Tibial nerve (tissue), 4 donors: Measurements from ENCODE around the gene SLC17A7.

Source experiments
- EP300 ChIP-seq, 2 donors: sonication (generic); formaldehyde crosslinking; IDR thresholded peaks; one replicate each; pipeline ENCODE4 v1.6.1; 2017; ENCODE audit warnings: antibody characterized with exemption in 2 of 2, mild to moderate bottlenecking in 1 of 2
- POLR2A ChIP-seq, 2 donors: fragments of 450-650 bp; IDR thresholded peaks; one replicate each; pipeline ENCODE4 v1.6.1; 2017; ENCODE audit warnings: antibody characterized with exemption in 2 of 2, mild to moderate bottlenecking in 2 of 2, moderate library complexity in 2 of 2
- TF ChIP-seq, protein P1 (sequence below), 5 experiments: fragments of 200-600 bp in 3 of 5; fragments of 450-650 bp in 2 of 5; sonication (generic) in 3 of 5; IDR thresholded peaks; one replicate each; pipeline ENCODE4 v1.5.1; 2016 to 2019; ENCODE audit warnings: antibody characterized with exemption in 5 of 5, mild to moderate bottlenecking in 3 of 5, moderate library complexity in 2 of 5

DNA sequence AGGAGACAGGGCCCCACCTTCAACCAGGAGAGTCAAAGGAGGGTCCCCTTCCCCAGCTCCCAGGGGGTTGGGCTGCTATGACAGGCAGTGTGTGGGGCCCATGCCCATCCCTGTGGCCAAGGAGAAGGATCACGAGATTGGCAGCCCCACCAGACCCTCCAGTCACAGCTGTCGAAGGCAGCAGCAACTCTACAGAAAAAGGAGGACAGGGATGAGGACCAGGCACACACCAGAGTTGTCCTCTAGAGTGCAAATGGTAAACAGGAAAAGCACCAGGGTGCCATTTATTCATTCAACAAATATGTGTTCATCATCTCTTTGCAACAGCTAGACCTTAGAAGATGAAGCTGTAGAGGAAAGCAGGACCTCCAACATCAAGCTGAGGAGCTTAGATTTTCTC lies 22.2 kb downstream of the SLC17A7 start:
- TF ChIP-seq, protein P1, sequence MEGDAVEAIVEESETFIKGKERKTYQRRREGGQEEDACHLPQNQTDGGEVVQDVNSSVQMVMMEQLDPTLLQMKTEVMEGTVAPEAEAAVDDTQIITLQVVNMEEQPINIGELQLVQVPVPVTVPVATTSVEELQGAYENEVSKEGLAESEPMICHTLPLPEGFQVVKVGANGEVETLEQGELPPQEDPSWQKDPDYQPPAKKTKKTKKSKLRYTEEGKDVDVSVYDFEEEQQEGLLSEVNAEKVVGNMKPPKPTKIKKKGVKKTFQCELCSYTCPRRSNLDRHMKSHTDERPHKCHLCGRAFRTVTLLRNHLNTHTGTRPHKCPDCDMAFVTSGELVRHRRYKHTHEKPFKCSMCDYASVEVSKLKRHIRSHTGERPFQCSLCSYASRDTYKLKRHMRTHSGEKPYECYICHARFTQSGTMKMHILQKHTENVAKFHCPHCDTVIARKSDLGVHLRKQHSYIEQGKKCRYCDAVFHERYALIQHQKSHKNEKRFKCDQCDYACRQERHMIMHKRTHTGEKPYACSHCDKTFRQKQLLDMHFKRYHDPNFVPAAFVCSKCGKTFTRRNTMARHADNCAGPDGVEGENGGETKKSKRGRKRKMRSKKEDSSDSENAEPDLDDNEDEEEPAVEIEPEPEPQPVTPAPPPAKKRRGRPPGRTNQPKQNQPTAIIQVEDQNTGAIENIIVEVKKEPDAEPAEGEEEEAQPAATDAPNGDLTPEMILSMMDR (IDR thresholded peaks at IDR 0.05) = no peak
- no peak for TF ChIP-seq EP300 (IDR thresholded peaks at IDR 0.05)
- TF ChIP-seq POLR2A (IDR thresholded peaks at IDR 0.05) = no peak
